Measurements from ENCODE around the gene KRT4. TPM values are rescaled to one million over a fixed set of nuclear protein-coding genes. Genes with fewer than 3 reads are reported as not detected.
"Not testable (repeated sequence)": the region's sequence is repeated elsewhere in the genome, so short reads cannot be mapped to it uniquely, and the experiment has no call there.

Gene KRT4
- not detected for total RNA-seq

DNA sequence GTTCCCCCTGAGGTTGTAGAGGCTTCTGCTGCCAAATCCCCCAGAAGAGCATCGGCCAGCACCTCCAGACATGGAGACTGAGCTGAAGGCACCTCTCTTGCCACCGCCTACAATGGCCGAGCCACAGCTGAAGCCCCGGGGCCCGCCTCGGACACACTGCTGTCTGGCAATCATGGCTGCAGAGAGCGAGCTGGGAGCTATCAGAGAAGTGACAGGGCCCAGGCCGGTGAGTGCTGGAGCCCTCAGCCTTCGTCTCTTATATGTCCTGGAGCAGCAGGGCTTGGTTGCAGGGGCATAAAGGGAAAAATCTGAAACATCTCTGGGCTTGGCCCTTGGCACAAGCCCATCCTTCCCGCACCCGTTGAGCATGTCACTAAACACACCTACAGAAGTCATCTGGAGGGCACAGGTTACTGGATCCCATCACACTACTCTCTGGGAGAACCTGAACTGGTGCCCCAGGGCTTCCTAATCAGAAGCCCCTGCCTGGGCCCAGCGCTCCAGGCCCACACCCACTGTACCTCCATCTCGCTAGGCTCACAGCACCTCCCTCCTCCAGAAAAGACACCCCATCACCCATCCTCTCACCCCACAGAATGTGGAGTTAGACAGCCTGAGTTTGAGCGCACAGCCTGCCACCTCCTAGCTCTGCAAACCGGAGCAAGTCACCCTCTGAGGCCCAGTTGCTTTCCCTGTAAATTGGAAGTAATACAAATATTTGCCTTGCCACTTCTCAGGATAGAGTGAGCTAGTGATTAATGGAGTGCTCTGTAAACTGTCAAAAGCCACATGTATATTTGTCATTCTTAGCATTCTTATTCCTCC, at the start of gene KRT4:
Gene KRT4, minus strand, starts transcription at position 232 of the 825 bp plus-strand sequence. Its CDS starts 58 bp downstream, at position 174.
- no peak for DNase-seq (ENCODE audit: low read depth in 2 of 3, low spot score in 2 of 3)

DNA sequence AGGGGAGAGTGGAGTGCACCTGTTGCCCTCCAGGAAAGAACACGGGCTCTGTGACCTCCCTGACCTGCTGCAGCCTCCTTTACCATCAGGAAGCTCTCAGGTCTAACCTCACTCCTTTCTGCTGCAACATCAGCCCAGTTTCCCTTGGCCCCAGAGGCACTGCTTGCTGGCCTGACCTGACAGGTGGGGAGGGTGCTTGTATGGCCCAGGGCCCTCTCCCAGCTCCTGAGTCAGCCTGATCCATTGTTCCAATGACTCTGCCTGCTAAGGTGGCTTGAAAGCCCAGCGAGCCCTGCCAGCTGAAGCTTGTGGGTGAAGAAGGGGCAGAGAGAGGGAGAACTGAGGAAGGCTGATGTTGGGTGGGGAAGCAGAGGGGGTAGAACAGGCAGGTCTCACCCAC, 48.1 kb upstream of the KRT4 start:
- no peak for DNase-seq (ENCODE audit: low read depth in 2 of 3, low spot score in 2 of 3)

- no peak for DNase-seq (ENCODE audit: low read depth in 2 of 3, low spot score in 2 of 3)
Observed at GRCh38 chr12:52861511-52861910, 47.6 kb upstream of the KRT4 start.

- no peak for DNase-seq (ENCODE audit: low read depth in 2 of 3, low spot score in 2 of 3)
Observed at GRCh38 chr12:52860102-52860823, 46.3 kb upstream of the KRT4 start.

GRCh38 chr12:52857500-52857899, 43.6 kb upstream of the KRT4 start:
- DNase-seq (ENCODE audit: low read depth in 2 of 3, low spot score in 2 of 3) = no peak

- no peak for DNase-seq (ENCODE audit: low read depth in 2 of 3, low spot score in 2 of 3)
Observed at GRCh38 chr12:52856787-52857186, 42.9 kb upstream of the KRT4 start.

DNA sequence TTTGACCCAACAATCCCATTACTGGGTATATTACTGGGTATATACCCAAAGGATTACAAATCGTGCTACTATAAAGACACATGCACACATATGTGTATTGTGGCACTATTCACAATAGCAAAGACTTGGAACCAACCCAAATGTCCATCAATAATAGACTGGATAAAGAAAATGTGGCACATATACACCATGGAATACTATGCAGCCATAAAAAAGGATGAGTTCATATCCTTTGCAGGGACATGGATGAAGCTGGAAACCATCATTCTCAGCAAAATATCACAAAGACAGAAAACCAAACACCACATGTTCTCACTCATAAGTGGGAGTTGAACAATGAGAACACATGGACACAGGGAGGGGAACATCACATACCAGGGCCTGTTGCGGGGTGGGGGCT, 42.2 kb upstream of the KRT4 start:
- DNase-seq (ENCODE audit: low read depth in 2 of 3, low spot score in 2 of 3) = not testable (repeated sequence)

- DNase-seq (ENCODE audit: low read depth in 2 of 3, low spot score in 2 of 3) = no peak
Observed at GRCh38 chr12:52851787-52852186, 37.9 kb upstream of the KRT4 start.

DNA sequence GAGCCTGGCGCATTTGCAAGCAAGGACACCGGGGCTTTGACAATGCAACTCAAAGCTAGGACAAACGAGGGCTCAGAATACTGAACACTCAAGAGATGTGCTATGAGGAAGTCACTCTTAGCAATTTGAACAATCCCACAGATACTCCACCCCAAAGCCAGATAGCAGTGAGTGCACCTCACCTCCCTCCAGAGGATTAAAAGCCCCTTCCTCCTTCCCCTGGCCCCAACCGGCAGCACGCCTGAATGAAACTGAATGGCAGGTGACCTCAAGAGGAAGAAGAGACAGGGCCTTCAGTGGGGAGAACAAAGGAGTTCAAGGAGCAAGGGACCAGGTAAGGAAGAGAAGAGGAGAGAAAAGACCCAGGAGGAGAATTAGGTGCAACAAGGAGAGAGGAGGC, 36.8 kb upstream of the KRT4 start:
- DNase-seq (ENCODE audit: low read depth in 2 of 3, low spot score in 2 of 3) = no peak

DNA sequence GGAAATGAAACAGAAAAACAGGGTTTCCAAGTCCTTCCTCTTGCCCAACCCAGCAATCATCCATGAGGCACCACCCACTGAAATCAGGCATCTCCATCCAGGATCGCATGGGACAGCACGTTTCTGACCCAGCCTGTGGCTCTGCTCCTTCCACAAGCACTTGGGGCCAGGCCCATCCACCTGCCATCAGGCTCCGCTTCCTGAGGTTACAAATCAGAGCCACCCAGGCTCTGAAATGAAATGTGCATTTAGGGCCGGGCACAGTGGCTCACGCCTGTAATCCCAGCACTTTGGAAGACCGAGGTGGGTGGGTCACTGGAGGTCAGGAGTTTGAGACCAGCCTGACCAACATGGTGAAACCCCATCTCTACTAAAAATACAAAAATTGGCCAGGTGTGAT, 35.6 kb upstream of the KRT4 start:
- no peak for DNase-seq (ENCODE audit: low read depth in 2 of 3, low spot score in 2 of 3)

DNA sequence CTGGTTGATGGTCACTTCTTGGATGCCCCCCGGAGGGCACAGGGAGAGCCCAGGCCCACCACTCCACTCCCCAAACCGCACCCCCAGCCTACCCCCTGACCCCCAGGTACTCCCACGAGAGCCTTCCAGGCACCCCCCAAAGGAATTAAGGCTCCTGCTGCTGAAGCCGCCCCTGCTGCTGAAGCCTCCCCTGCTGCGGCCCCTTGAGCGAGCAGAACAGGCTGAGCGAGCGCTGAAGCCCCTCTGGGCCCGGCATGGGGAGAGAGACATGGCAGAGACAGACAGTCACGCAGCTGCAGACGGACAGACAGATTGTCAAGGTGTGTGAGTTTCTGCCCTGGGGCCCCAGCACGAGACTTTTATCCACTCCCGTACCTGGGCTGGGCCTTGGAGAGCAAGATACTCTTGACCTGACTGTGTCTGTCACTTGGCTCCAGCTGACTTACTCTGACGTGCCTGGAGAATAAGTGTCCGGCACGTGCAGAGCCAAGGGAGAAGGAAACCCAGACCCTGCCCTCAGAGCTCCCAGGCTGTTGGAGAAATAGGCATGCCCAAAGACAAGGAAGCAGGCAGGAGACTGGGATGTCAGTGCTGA, 34.8 kb upstream of the KRT4 start, which contains the start of gene KRT78:
Gene KRT78, minus strand, starts transcription at position 334 of the 595 bp plus-strand sequence. Its CDS starts 64 bp downstream, at position 270.
- DNase-seq (ENCODE audit: low read depth in 2 of 3, low spot score in 2 of 3) = no peak

DNA sequence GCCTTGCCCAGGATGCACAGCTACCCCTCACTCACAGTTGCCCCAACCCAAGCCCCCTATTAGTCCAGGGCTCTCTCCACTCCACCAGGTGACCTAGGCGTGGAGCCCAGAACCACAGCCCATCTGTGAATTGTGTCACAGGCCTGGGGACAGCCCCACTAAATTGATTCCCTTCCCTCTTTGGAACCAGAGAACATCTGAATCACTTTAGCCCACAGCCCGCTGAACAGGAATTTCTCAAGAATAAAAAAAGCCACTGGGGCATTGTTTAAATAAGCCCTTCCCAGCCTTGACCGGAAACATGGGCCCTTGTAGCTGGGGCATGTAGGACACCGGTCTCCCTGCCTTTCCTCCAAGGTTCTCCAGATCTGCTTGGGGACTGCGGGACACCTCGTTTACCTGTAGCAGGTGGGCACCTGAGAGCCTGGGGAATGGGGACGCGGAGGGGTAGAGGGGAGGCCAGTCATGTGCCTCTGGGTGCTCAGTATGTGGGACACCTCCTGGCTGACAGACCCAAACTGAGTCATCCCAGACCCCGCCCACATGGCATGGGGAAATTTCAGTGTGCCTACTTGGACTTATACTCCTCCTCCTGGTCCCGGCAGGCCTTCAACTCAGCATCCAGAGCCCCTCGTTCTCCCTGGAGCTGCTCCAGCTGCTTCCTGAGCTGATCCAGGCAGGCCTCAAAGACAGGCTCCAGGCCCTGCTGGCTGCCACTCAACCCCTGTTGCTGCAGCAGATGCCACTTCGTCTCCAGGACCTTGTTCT, 33.6 kb upstream of the KRT4 start:
- DNase-seq (ENCODE audit: low read depth in 2 of 3, low spot score in 2 of 3) = no peak

- DNase-seq (ENCODE audit: low read depth in 2 of 3, low spot score in 2 of 3) = no peak
Observed at GRCh38 chr12:52846356-52846970, 32.5 kb upstream of the KRT4 start.

GRCh38 chr12:52845946-52846345, 32.0 kb upstream of the KRT4 start:
- no peak for DNase-seq (ENCODE audit: low read depth in 2 of 3, low spot score in 2 of 3)

GRCh38 chr12:52844386-52844785, 30.5 kb upstream of the KRT4 start:
- no peak for DNase-seq (ENCODE audit: low read depth in 2 of 3, low spot score in 2 of 3)

DNA sequence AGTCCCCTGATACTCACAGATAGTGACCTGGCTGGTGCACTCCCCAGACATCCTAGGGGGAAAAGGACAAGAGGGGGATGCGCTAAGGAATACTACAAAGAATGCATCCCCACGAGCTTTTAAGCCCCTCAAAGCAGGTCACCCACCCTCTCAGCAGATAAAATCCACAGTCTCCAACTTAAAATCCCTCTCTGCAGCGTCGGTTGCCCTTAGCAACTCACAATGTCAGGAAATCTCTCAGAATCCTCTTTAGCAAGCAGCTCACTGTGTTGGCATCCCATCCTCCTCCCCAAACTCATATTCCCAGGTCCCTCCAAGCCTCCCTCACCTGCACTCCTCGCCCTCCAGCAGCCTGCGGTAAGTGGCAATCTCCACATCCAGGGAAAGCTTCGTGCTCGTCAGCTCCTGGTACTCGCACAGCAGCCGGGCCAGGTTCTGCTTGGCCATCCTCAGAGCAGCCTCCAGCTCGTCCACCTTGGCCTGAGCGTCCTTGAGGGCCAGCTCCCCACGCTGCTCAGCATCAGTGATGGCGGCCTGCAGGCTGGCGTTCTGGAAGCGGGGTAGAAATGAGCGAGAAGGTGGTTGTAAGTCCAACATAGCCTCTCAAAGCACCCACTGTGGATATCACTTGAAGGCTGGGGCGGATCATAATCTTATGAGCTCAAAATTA, 25.7 kb upstream of the KRT4 start:
- no peak for DNase-seq (ENCODE audit: low read depth in 2 of 3, low spot score in 2 of 3)

GRCh38 chr12:52838609-52839435, 24.9 kb upstream of the KRT4 start:
- no peak for DNase-seq (ENCODE audit: low read depth in 2 of 3, low spot score in 2 of 3)

DNA sequence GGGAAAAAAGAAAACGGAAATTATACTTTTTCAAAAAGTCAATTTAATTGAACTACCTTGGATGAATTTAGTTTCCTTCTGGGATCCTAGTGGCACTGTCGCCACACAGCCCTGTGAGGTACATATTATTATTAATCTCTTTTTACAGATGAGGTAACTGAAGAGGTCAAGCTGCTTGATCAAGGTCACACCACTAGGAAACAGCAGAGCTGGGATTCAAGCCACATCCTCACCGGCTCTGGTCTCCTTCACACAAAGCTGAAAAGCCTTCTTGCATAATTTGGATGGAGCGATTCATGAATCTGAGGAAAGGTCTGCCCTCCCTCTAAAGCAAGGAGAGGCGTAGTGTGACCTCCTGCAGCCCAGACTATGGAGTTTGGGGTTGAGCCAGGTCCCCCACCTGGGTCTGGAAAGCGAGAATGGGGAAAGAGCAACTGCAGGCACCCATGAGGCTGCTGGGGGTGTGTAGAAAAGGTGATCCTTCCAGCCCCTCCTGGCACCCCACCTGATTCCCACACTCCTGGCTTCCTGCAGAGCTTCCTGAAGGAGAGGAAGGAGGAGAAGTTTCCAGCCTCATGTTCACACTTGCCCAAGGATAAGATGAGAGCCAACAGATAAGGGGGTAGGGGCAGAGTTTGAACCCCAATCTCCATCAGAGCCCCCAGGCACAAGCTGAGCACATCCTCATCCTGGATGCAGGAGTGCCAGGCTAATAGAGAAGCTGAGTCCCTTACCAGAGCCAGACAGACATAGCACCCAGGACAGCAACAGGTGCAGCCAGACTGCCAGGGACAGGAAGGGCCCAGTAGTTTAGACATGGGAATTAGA, 24.1 kb upstream of the KRT4 start:
- DNase-seq (ENCODE audit: low read depth in 2 of 3, low spot score in 2 of 3) = no peak
